HepG2 (cell line): ENCODE data around the gene DCAF6. TPM values are rescaled to one million over a fixed set of nuclear protein-coding genes. Genes with fewer than 3 reads are reported as not detected.

ENCODE experiments used
- CENPX ChIP-seq: sonication (generic); formaldehyde crosslinking; IDR thresholded peaks from 2 replicates; pipeline ENCODE4 v1.9.0; 2021; ENCODE audit warnings: mild to moderate bottlenecking, missing genetic modification reagents, moderate library complexity
- FOSL2 ChIP-seq: sonication (generic); formaldehyde crosslinking; IDR thresholded peaks from 2 replicates; pipeline ENCODE4 v1.4.0; 2020; ENCODE audit warnings: missing genetic modification reagents
- HOXA3 ChIP-seq: sonication (generic); formaldehyde crosslinking; IDR thresholded peaks from 2 replicates; pipeline ENCODE4 v1.5.0; 2020; ENCODE audit warnings: missing genetic modification reagents
- KDM3A ChIP-seq: IDR thresholded peaks from 2 replicates; pipeline ENCODE4 v1.6.1; 2018; ENCODE audit warnings: low read depth, missing compliant biosample characterization
- PCBP1 ChIP-seq: fragments of 200-400 bp; formaldehyde crosslinking; IDR thresholded peaks from 2 replicates; pipeline ENCODE4 v1.6.1; 2017; ENCODE audit warnings: mild to moderate bottlenecking, low read depth, low read length, borderline replicate concordance
- RBM22 ChIP-seq: fragments of 200-400 bp; formaldehyde crosslinking; optimal IDR thresholded peaks from 2 replicates; pipeline ENCODE3; 2017; ENCODE audit warnings: mild to moderate bottlenecking, low read length, moderate library complexity
- ZBTB7B ChIP-seq: sonication (generic); formaldehyde crosslinking; IDR thresholded peaks from 2 replicates; pipeline ENCODE4 v1.4.0; 2020; ENCODE audit warnings: missing genetic modification reagents
- ZBTB8A ChIP-seq: sonication (generic); formaldehyde crosslinking; IDR thresholded peaks from 2 replicates; pipeline ENCODE4 v1.4.0; 2020; ENCODE audit warnings: mild to moderate bottlenecking, low read depth, missing genetic modification reagents, borderline replicate concordance
- ZNF12 ChIP-seq: sonication (generic); formaldehyde crosslinking; IDR thresholded peaks from 2 replicates; pipeline ENCODE4 v1.5.0; 2020; ENCODE audit warnings: missing genetic modification reagents
- ZNF790 ChIP-seq: sonication (generic); formaldehyde crosslinking; IDR thresholded peaks from 2 replicates; pipeline ENCODE4 v1.8.0; 2022; ENCODE audit warnings: missing genetic modification reagents, mild to moderate bottlenecking, borderline replicate concordance
- ZSCAN21 ChIP-seq: sonication (generic); formaldehyde crosslinking; IDR thresholded peaks from 2 replicates; pipeline ENCODE4 v1.8.0; 2022; ENCODE audit warnings: mild to moderate bottlenecking, missing genetic modification reagents, moderate library complexity, borderline replicate concordance
- polyA plus RNA-seq, 8 experiments: library from polyadenylated mRNA; depleted of rRNA in 3 of 8; stranded (reverse) in 7 of 8; unstranded in 1 of 8; fragments of >200 nt; fragmentation: Illumina TruSeq in 4 of 8; extraction: Trizol in 4 of 8; gene quantifications; 2 replicates each; pipeline versions ENCODE4 v1.2.1 to v1.2.3, GENCODE V29; 2011 to 2016; ENCODE audit warnings: low read depth in 4 of 8, missing spikeins in 1 of 8, mixed read lengths in 1 of 8; ENCODE audit not compliant: insufficient read depth in 1 of 8
- total RNA-seq, 5 experiments: library from RNA; depleted of rRNA; stranded (reverse); fragments of >200 nt; fragmentation: Illumina TruSeq; extraction: Trizol; gene quantifications; 2 replicates each; pipeline ENCODE4 v1.2.3, GENCODE V29; 2016; ENCODE audit warnings: low read depth in 1 of 5
- TF ChIP-seq, protein P1 (sequence below): IDR thresholded peaks from 2 replicates; pipeline ENCODE4 v1.6.1; 2016; ENCODE audit warnings: low read depth, missing genetic modification reagents, missing compliant biosample characterization

Gene DCAF6
- total and polyA plus RNA-seq, 2 of the 13 experiments (the other 11 are each of a cell fraction or from before 2014, with no cell fraction given): 24.7 to 33.7 TPM

DNA sequence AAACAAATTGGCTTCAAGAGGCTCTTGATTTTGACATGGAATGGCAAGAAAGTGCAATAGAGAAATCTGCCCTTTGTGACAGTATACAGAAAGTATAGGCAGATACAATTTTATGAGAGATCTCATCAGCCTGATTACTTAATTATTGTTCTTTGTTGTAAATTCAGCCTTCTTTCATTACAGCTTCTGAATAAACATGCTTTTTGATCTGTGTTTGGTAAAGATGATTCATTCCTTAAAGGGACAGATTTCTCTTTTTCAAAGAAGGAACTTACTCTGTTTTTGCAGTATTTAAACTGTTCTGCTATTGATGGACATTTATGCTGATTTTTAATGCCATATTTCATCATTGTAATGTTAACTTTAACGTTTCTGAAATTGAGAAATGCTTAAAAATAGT is 14.1 kb downstream of the DCAF6 start (continued):
- no peak for TF ChIP-seq PCBP1
- no peak for TF ChIP-seq ZBTB8A (CRISPR knock-in tag)
- TF ChIP-seq CENPX (CRISPR knock-in tag): no peak
- TF ChIP-seq ZSCAN21 (CRISPR knock-in tag): no peak
- TF ChIP-seq HOXA3: no peak
- no peak for TF ChIP-seq FOSL2 (CRISPR knock-in tag)
- no peak for TF ChIP-seq KDM3A (CRISPR knock-in tag)
- TF ChIP-seq ZNF790 (CRISPR knock-in tag): no peak
- TF ChIP-seq, protein P1, sequence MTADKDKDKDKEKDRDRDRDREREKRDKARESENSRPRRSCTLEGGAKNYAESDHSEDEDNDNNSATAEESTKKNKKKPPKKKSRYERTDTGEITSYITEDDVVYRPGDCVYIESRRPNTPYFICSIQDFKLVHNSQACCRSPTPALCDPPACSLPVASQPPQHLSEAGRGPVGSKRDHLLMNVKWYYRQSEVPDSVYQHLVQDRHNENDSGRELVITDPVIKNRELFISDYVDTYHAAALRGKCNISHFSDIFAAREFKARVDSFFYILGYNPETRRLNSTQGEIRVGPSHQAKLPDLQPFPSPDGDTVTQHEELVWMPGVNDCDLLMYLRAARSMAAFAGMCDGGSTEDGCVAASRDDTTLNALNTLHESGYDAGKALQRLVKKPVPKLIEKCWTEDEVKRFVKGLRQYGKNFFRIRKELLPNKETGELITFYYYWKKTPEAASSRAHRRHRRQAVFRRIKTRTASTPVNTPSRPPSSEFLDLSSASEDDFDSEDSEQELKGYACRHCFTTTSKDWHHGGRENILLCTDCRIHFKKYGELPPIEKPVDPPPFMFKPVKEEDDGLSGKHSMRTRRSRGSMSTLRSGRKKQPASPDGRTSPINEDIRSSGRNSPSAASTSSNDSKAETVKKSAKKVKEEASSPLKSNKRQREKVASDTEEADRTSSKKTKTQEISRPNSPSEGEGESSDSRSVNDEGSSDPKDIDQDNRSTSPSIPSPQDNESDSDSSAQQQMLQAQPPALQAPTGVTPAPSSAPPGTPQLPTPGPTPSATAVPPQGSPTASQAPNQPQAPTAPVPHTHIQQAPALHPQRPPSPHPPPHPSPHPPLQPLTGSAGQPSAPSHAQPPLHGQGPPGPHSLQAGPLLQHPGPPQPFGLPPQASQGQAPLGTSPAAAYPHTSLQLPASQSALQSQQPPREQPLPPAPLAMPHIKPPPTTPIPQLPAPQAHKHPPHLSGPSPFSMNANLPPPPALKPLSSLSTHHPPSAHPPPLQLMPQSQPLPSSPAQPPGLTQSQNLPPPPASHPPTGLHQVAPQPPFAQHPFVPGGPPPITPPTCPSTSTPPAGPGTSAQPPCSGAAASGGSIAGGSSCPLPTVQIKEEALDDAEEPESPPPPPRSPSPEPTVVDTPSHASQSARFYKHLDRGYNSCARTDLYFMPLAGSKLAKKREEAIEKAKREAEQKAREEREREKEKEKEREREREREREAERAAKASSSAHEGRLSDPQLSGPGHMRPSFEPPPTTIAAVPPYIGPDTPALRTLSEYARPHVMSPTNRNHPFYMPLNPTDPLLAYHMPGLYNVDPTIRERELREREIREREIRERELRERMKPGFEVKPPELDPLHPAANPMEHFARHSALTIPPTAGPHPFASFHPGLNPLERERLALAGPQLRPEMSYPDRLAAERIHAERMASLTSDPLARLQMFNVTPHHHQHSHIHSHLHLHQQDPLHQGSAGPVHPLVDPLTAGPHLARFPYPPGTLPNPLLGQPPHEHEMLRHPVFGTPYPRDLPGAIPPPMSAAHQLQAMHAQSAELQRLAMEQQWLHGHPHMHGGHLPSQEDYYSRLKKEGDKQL: no peak
- TF ChIP-seq ZBTB7B (CRISPR knock-in tag): no peak
- TF ChIP-seq RBM22: no peak
- no peak for TF ChIP-seq ZNF12 (CRISPR knock-in tag)
